ENCODE data around the gene STOX2.
"Not testable (repeated sequence)": the region's sequence is repeated elsewhere in the genome, so short reads cannot be mapped to it uniquely, and the experiment has no call there.

STOX2 gene

GRCh38 chr4:183941964-183942363 is 36.9 kb downstream of the STOX2 start:
- Histone ChIP-seq H3K9me3 (ENCODE audit: control insufficient read depth in 1 of 2, low read length in 2 of 2) (no peaks in the 10 kb centered on the region), H3K27me3 (ENCODE audit: low read depth, low read length) (no peaks in the 10 kb centered on the region), H3K27ac (ENCODE audit: low read length) (no peak overlapping the region), H3K36me3 (ENCODE audit: control insufficient read depth in 1 of 2, insufficient read depth in 2 of 2, low read length in 2 of 2) (no peaks in the 10 kb centered on the region), H3K4me1 (ENCODE audit: control insufficient read depth in 1 of 2, insufficient read depth in 2 of 2, low read length in 2 of 2) (no peaks in the 10 kb centered on the region), H3K4me3 (ENCODE audit: low read depth in 1 of 2, low read length in 2 of 2) (no peak overlapping the region)

GRCh38 chr4:183945741-183946140 is 40.6 kb downstream of the STOX2 start:
- Histone ChIP-seq H3K36me3 (ENCODE audit: control insufficient read depth in 1 of 2, insufficient read depth in 2 of 2, low read length in 2 of 2) (no peaks in the 10 kb centered on the region), H3K4me3 (ENCODE audit: low read depth in 1 of 2, low read length in 2 of 2) (no peak overlapping the region)

GRCh38 chr4:183950536-183950935 is 45.4 kb downstream of the STOX2 start:
- Histone ChIP-seq H3K27me3 (ENCODE audit: low read depth, low read length) (no peaks in the 10 kb centered on the region), H3K4me1 (ENCODE audit: control insufficient read depth in 1 of 2, insufficient read depth in 2 of 2, low read length in 2 of 2) (no peaks in the 10 kb centered on the region), H3K36me3 (ENCODE audit: control insufficient read depth in 1 of 2, insufficient read depth in 2 of 2, low read length in 2 of 2) (no peaks in the 10 kb centered on the region)

More at GRCh38 chr4:183945741-183946140, 40.6 kb downstream of the STOX2 start:
- Histone ChIP-seq H3K27me3 (ENCODE audit: low read depth, low read length) (no peaks in the 10 kb centered on the region), H3K4me1 (ENCODE audit: control insufficient read depth in 1 of 2, insufficient read depth in 2 of 2, low read length in 2 of 2) (no peaks in the 10 kb centered on the region), H3K9me3 (ENCODE audit: control insufficient read depth in 1 of 2, low read length in 2 of 2) (no peaks in the 10 kb centered on the region), H3K27ac (ENCODE audit: low read length) (no peak overlapping the region)

GRCh38 chr4:183952652-183953051 is 47.5 kb downstream of the STOX2 start:
- H3K27me3 ChIP-seq (ENCODE audit: low read depth, low read length); H3K36me3 ChIP-seq (ENCODE audit: control insufficient read depth in 1 of 2, insufficient read depth in 2 of 2, low read length in 2 of 2); H3K9me3 ChIP-seq (ENCODE audit: control insufficient read depth in 1 of 2, low read length in 2 of 2); H3K4me1 ChIP-seq (ENCODE audit: control insufficient read depth in 1 of 2, insufficient read depth in 2 of 2, low read length in 2 of 2); H3K4me3 ChIP-seq (ENCODE audit: low read depth in 1 of 2, low read length in 2 of 2); H3K27ac ChIP-seq (ENCODE audit: low read length): not testable (repeated sequence)

More at GRCh38 chr4:183950536-183950935, 45.4 kb downstream of the STOX2 start:
- no peak overlapping the region for H3K4me3 ChIP-seq (ENCODE audit: low read depth in 1 of 2, low read length in 2 of 2)
- no peak overlapping the region for H3K27ac ChIP-seq (ENCODE audit: low read length)
- no peaks in the 10 kb centered on the region for H3K9me3 ChIP-seq (ENCODE audit: control insufficient read depth in 1 of 2, low read length in 2 of 2)

GRCh38 chr4:183959319-183960045 is 54.4 kb downstream of the STOX2 start:
- Histone ChIP-seq H3K4me3 (ENCODE audit: low read depth in 1 of 2, low read length in 2 of 2) (peak overlapping the region; percentile 13 to 40), H3K4me1 (ENCODE audit: control insufficient read depth in 1 of 2, insufficient read depth in 2 of 2, low read length in 2 of 2) (no peaks in the 10 kb centered on the region), H3K9me3 (ENCODE audit: control insufficient read depth in 1 of 2, low read length in 2 of 2) (no peaks in the 10 kb centered on the region), H3K36me3 (ENCODE audit: control insufficient read depth in 1 of 2, insufficient read depth in 2 of 2, low read length in 2 of 2) (no peaks in the 10 kb centered on the region), H3K27ac (ENCODE audit: low read length) (no peak overlapping the region), H3K27me3 (ENCODE audit: low read depth, low read length) (no peaks in the 10 kb centered on the region)

GRCh38 chr4:183960046-183960420 is 54.9 kb downstream of the STOX2 start:
- Histone ChIP-seq H3K27ac (ENCODE audit: low read length) (no peak overlapping the region), H3K9me3 (ENCODE audit: control insufficient read depth in 1 of 2, low read length in 2 of 2) (no peaks in the 10 kb centered on the region), H3K27me3 (ENCODE audit: low read depth, low read length) (no peaks in the 10 kb centered on the region), H3K4me3 (ENCODE audit: low read depth in 1 of 2, low read length in 2 of 2) (peak overlapping the region; percentile 13 to 40), H3K4me1 (ENCODE audit: control insufficient read depth in 1 of 2, insufficient read depth in 2 of 2, low read length in 2 of 2) (no peaks in the 10 kb centered on the region), H3K36me3 (ENCODE audit: control insufficient read depth in 1 of 2, insufficient read depth in 2 of 2, low read length in 2 of 2) (no peaks in the 10 kb centered on the region)

- Histone ChIP-seq H3K27me3 (ENCODE audit: low read depth, low read length) (no peaks in the 10 kb centered on the region), H3K27ac (ENCODE audit: low read length) (no peak overlapping the region), H3K9me3 (ENCODE audit: control insufficient read depth in 1 of 2, low read length in 2 of 2) (no peaks in the 10 kb centered on the region), H3K36me3 (ENCODE audit: control insufficient read depth in 1 of 2, insufficient read depth in 2 of 2, low read length in 2 of 2) (no peaks in the 10 kb centered on the region), H3K4me1 (ENCODE audit: control insufficient read depth in 1 of 2, insufficient read depth in 2 of 2, low read length in 2 of 2) (no peaks in the 10 kb centered on the region), H3K4me3 (ENCODE audit: low read depth in 1 of 2, low read length in 2 of 2) (no peak overlapping the region)
Measured at GRCh38 chr4:183960962-183961541, 55.9 kb downstream of the STOX2 start.

- Histone ChIP-seq H3K9me3 (ENCODE audit: control insufficient read depth in 1 of 2, low read length in 2 of 2) (no peaks in the 10 kb centered on the region), H3K36me3 (ENCODE audit: control insufficient read depth in 1 of 2, insufficient read depth in 2 of 2, low read length in 2 of 2) (no peaks in the 10 kb centered on the region)
Measured at GRCh38 chr4:183961795-183962194, 56.7 kb downstream of the STOX2 start.

GRCh38 chr4:183962419-183962818 is 57.3 kb downstream of the STOX2 start:
- H3K27me3 ChIP-seq (ENCODE audit: low read depth, low read length) = no peaks in the 10 kb centered on the region
- H3K36me3 ChIP-seq (ENCODE audit: control insufficient read depth in 1 of 2, insufficient read depth in 2 of 2, low read length in 2 of 2) = no peaks in the 10 kb centered on the region
- no peaks in the 10 kb centered on the region for H3K4me1 ChIP-seq (ENCODE audit: control insufficient read depth in 1 of 2, insufficient read depth in 2 of 2, low read length in 2 of 2)
- no peaks in the 10 kb centered on the region for H3K9me3 ChIP-seq (ENCODE audit: control insufficient read depth in 1 of 2, low read length in 2 of 2)
- no peak overlapping the region for H3K27ac ChIP-seq (ENCODE audit: low read length)
- H3K4me3 ChIP-seq (ENCODE audit: low read depth in 1 of 2, low read length in 2 of 2) = no peak overlapping the region

More at GRCh38 chr4:183961795-183962194, 56.7 kb downstream of the STOX2 start:
- H3K27ac ChIP-seq (ENCODE audit: low read length) = no peak overlapping the region
- no peak overlapping the region for H3K4me3 ChIP-seq (ENCODE audit: low read depth in 1 of 2, low read length in 2 of 2)
- no peaks in the 10 kb centered on the region for H3K27me3 ChIP-seq (ENCODE audit: low read depth, low read length)
- H3K4me1 ChIP-seq (ENCODE audit: control insufficient read depth in 1 of 2, insufficient read depth in 2 of 2, low read length in 2 of 2) = no peaks in the 10 kb centered on the region

- Histone ChIP-seq H3K27ac (ENCODE audit: low read length) (no peak overlapping the region), H3K4me3 (ENCODE audit: low read depth in 1 of 2, low read length in 2 of 2) (no peak overlapping the region), H3K27me3 (ENCODE audit: low read depth, low read length) (no peaks in the 10 kb centered on the region), H3K4me1 (ENCODE audit: control insufficient read depth in 1 of 2, insufficient read depth in 2 of 2, low read length in 2 of 2) (no peaks in the 10 kb centered on the region), H3K36me3 (ENCODE audit: control insufficient read depth in 1 of 2, insufficient read depth in 2 of 2, low read length in 2 of 2) (no peaks in the 10 kb centered on the region), H3K9me3 (ENCODE audit: control insufficient read depth in 1 of 2, low read length in 2 of 2) (no peaks in the 10 kb centered on the region)
Measured at GRCh38 chr4:183966371-183966770, 61.3 kb downstream of the STOX2 start.

GRCh38 chr4:183967266-183967665 is 62.2 kb downstream of the STOX2 start:
- no peak overlapping the region for H3K27ac ChIP-seq (ENCODE audit: low read length)
- H3K36me3 ChIP-seq (ENCODE audit: control insufficient read depth in 1 of 2, insufficient read depth in 2 of 2, low read length in 2 of 2) = no peaks in the 10 kb centered on the region
- H3K9me3 ChIP-seq (ENCODE audit: control insufficient read depth in 1 of 2, low read length in 2 of 2) = no peaks in the 10 kb centered on the region
- no peak overlapping the region for H3K4me3 ChIP-seq (ENCODE audit: low read depth in 1 of 2, low read length in 2 of 2)
- H3K4me1 ChIP-seq (ENCODE audit: control insufficient read depth in 1 of 2, insufficient read depth in 2 of 2, low read length in 2 of 2) = no peaks in the 10 kb centered on the region
- no peaks in the 10 kb centered on the region for H3K27me3 ChIP-seq (ENCODE audit: low read depth, low read length)

- Histone ChIP-seq H3K27ac (ENCODE audit: low read length) (no peak overlapping the region), H3K4me1 (ENCODE audit: control insufficient read depth in 1 of 2, insufficient read depth in 2 of 2, low read length in 2 of 2) (no peaks in the 10 kb centered on the region), H3K36me3 (ENCODE audit: control insufficient read depth in 1 of 2, insufficient read depth in 2 of 2, low read length in 2 of 2) (no peaks in the 10 kb centered on the region), H3K4me3 (ENCODE audit: low read depth in 1 of 2, low read length in 2 of 2) (no peak overlapping the region), H3K27me3 (ENCODE audit: low read depth, low read length) (no peaks in the 10 kb centered on the region), H3K9me3 (ENCODE audit: control insufficient read depth in 1 of 2, low read length in 2 of 2) (peaks cover 0 to 2% of the 10 kb centered on the region in 2 donors)
Measured at GRCh38 chr4:183968502-183968901, 63.4 kb downstream of the STOX2 start.
